ENCODE results near the gene TNFRSF8.

Gene TNFRSF8

DNA sequence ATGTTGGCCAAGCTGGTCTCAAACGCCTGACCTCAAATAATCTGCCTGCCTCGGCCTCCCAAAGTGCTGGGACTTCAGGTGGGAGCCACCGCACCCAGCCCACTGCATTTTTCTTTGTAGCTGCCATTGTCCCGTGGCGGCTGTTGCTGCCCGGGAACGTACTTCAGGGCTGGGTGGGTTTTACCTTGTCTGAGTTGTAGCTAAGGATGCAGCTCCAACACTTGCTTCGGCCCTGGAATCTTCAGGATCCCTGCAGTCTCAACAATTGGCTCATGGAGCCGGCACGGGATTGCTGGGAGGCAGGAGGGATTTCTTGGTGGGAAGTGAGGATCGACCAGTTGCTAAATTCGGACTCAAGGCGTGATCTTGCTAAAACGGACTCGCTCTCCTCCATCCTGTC, 10.7 kb downstream of the TNFRSF8 start:
- TF ChIP-seq, protein P1, sequence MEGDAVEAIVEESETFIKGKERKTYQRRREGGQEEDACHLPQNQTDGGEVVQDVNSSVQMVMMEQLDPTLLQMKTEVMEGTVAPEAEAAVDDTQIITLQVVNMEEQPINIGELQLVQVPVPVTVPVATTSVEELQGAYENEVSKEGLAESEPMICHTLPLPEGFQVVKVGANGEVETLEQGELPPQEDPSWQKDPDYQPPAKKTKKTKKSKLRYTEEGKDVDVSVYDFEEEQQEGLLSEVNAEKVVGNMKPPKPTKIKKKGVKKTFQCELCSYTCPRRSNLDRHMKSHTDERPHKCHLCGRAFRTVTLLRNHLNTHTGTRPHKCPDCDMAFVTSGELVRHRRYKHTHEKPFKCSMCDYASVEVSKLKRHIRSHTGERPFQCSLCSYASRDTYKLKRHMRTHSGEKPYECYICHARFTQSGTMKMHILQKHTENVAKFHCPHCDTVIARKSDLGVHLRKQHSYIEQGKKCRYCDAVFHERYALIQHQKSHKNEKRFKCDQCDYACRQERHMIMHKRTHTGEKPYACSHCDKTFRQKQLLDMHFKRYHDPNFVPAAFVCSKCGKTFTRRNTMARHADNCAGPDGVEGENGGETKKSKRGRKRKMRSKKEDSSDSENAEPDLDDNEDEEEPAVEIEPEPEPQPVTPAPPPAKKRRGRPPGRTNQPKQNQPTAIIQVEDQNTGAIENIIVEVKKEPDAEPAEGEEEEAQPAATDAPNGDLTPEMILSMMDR (IDR thresholded peaks at IDR 0.05; ENCODE audit: poor library complexity, severe bottlenecking) = no peak

GRCh38 chr1:12075195-12076114, 12.4 kb downstream of the TNFRSF8 start:
- Histone ChIP-seq H3K4me3 (ENCODE audit: severe bottlenecking) (no peak overlapping the region), H3K9me3 (ENCODE audit: severe bottlenecking) (peaks cover 2% of the 10 kb centered on the region), H3K27ac (ENCODE audit: poor library complexity, severe bottlenecking) (no peak overlapping the region), H3K4me1 (ENCODE audit: insufficient read depth, poor library complexity, severe bottlenecking) (no peaks in the 10 kb centered on the region), H3K27me3 (ENCODE audit: insufficient read depth, poor library complexity, severe bottlenecking) (no peaks in the 10 kb centered on the region), H3K36me3 (ENCODE audit: low read depth) (no peaks in the 10 kb centered on the region)
- no peak for DNase-seq (ENCODE audit: low spot score)
- TF ChIP-seq, protein P1 (IDR thresholded peaks at IDR 0.05; ENCODE audit: poor library complexity, severe bottlenecking) = no peak
- ATAC-seq (ENCODE audit: low read depth) = no peak

More for the DNA sequence above, 10.7 kb downstream of the TNFRSF8 start:
- no peaks in the 10 kb centered on the region for H3K4me1 ChIP-seq (ENCODE audit: insufficient read depth, poor library complexity, severe bottlenecking)
- no peak for DNase-seq (ENCODE audit: low spot score)
- no peak for ATAC-seq (ENCODE audit: low read depth)
- H3K27me3 ChIP-seq (ENCODE audit: insufficient read depth, poor library complexity, severe bottlenecking) = no peaks in the 10 kb centered on the region
- H3K4me3 ChIP-seq (ENCODE audit: severe bottlenecking) = no peak overlapping the region
- H3K9me3 ChIP-seq (ENCODE audit: severe bottlenecking) = peaks cover 2% of the 10 kb centered on the region
- no peaks in the 10 kb centered on the region for H3K36me3 ChIP-seq (ENCODE audit: low read depth)
- no peak overlapping the region for H3K27ac ChIP-seq (ENCODE audit: poor library complexity, severe bottlenecking)

- Histone ChIP-seq H3K9me3 (ENCODE audit: severe bottlenecking) (peaks cover 2% of the 10 kb centered on the region), H3K4me1 (ENCODE audit: insufficient read depth, poor library complexity, severe bottlenecking) (no peaks in the 10 kb centered on the region), H3K4me3 (ENCODE audit: severe bottlenecking) (no peak overlapping the region), H3K27me3 (ENCODE audit: insufficient read depth, poor library complexity, severe bottlenecking) (no peaks in the 10 kb centered on the region), H3K27ac (ENCODE audit: poor library complexity, severe bottlenecking) (no peak overlapping the region), H3K36me3 (ENCODE audit: low read depth) (no peaks in the 10 kb centered on the region)
- ATAC-seq (ENCODE audit: low read depth) (no peak), DNase-seq (ENCODE audit: low spot score) (no peak)
- TF ChIP-seq, protein P1 (IDR thresholded peaks at IDR 0.05; ENCODE audit: poor library complexity, severe bottlenecking) = no peak
These were observed 13.4 kb downstream of the TNFRSF8 start for GRCh38 chr1:12076425-12077005.

GRCh38 chr1:12078575-12078937, 15.5 kb downstream of the TNFRSF8 start:
- DNase-seq (ENCODE audit: low spot score) = no peak
- Histone ChIP-seq H3K4me1 (ENCODE audit: insufficient read depth, poor library complexity, severe bottlenecking) (no peaks in the 10 kb centered on the region), H3K36me3 (ENCODE audit: low read depth) (no peaks in the 10 kb centered on the region), H3K27me3 (ENCODE audit: insufficient read depth, poor library complexity, severe bottlenecking) (no peaks in the 10 kb centered on the region), H3K4me3 (ENCODE audit: severe bottlenecking) (no peak overlapping the region), H3K27ac (ENCODE audit: poor library complexity, severe bottlenecking) (no peak overlapping the region), H3K9me3 (ENCODE audit: severe bottlenecking) (peaks cover 2% of the 10 kb centered on the region)
- no peak for ATAC-seq (ENCODE audit: low read depth)
- TF ChIP-seq, protein P1 (IDR thresholded peaks at IDR 0.05; ENCODE audit: poor library complexity, severe bottlenecking) = no peak

Data from RWPE2 (cell line).